HL-60 (cell line): ENCODE results near the gene ARHGAP40.

Source experiments
- DNase-seq, 2 experiments: peaks; one replicate each; pipeline ENCODE4 v3.0.0-alpha.2; 2010 to 2020; ENCODE audit warnings: low read depth in 1 of 2, low spot score in 1 of 2
- H3K27ac ChIP-seq: fragments of 250-450 bp; sonication (Bioruptor Pico); replicated peaks from 2 replicates; pipeline ENCODE4 v1.5.1; 2020; ENCODE audit warnings: mild to moderate bottlenecking, moderate library complexity
- H3K27me3 ChIP-seq: fragments of 250-450 bp; sonication (Bioruptor Pico); 2 replicates; pipeline ENCODE4 v1.5.1; 2021; ENCODE audit warnings: mild to moderate bottlenecking, moderate library complexity; ENCODE audit not compliant: insufficient read depth, poor library complexity, severe bottlenecking
- H3K4me3 ChIP-seq: replicated peaks from 2 replicates; pipeline ENCODE4 v1.5.1; 2011; ENCODE audit warnings: mild to moderate bottlenecking, control low read depth, low read length; ENCODE audit not compliant: insufficient read depth
- GABPA ChIP-seq: IDR thresholded peaks from 2 replicates; pipeline ENCODE4 v1.6.1; 2012; ENCODE audit warnings: low read depth
- POLR2AphosphoS5 ChIP-seq: IDR thresholded peaks from 2 replicates; pipeline ENCODE4 v1.6.1; 2012; ENCODE audit warnings: low read depth
- SPI1 ChIP-seq: IDR thresholded peaks from 2 replicates; pipeline ENCODE4 v1.6.1; 2012; ENCODE audit warnings: low read depth, mild to moderate bottlenecking, borderline replicate concordance
- TF ChIP-seq, protein P1 (sequence below): IDR thresholded peaks from 2 replicates; pipeline ENCODE4 v1.6.1; 2012; ENCODE audit warnings: low read depth; ENCODE audit not compliant: insufficient replicate concordance
- TF ChIP-seq, protein P2 (sequence below): IDR thresholded peaks from one replicate; pipeline ENCODE4 v1.5.1; 2011; ENCODE audit warnings: low read length, control low read depth, inconsistent platforms; ENCODE audit not compliant: insufficient read depth

The ARHGAP40 gene

DNA sequence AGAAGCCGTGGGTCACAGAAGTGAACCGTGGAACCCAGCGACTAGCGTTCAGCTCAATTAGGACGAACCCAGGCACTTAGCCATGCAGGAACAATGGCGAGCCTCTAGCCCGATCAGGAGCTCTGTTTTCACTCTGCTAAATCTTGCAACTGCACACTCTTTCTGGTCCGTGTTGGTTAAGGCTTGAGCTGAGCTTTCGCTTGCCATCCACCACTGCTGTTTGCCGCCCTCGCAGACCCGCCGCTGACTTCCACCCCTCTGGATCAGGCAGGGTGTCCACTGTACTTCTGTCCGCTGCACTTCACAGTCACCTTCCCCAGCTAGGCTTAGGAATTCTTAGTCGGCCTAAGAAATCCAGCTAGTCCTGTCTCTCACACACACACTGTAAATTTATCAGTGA is 96.9 kb downstream of the ARHGAP40 start:
- no peak overlapping the region for H3K4me3 ChIP-seq
- TF ChIP-seq POLR2AphosphoS5 (no peak), SPI1 (no peak), GABPA (no peak)
- TF ChIP-seq, protein P1, sequence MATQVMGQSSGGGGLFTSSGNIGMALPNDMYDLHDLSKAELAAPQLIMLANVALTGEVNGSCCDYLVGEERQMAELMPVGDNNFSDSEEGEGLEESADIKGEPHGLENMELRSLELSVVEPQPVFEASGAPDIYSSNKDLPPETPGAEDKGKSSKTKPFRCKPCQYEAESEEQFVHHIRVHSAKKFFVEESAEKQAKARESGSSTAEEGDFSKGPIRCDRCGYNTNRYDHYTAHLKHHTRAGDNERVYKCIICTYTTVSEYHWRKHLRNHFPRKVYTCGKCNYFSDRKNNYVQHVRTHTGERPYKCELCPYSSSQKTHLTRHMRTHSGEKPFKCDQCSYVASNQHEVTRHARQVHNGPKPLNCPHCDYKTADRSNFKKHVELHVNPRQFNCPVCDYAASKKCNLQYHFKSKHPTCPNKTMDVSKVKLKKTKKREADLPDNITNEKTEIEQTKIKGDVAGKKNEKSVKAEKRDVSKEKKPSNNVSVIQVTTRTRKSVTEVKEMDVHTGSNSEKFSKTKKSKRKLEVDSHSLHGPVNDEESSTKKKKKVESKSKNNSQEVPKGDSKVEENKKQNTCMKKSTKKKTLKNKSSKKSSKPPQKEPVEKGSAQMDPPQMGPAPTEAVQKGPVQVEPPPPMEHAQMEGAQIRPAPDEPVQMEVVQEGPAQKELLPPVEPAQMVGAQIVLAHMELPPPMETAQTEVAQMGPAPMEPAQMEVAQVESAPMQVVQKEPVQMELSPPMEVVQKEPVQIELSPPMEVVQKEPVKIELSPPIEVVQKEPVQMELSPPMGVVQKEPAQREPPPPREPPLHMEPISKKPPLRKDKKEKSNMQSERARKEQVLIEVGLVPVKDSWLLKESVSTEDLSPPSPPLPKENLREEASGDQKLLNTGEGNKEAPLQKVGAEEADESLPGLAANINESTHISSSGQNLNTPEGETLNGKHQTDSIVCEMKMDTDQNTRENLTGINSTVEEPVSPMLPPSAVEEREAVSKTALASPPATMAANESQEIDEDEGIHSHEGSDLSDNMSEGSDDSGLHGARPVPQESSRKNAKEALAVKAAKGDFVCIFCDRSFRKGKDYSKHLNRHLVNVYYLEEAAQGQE = no peak
- TF ChIP-seq, protein P2, sequence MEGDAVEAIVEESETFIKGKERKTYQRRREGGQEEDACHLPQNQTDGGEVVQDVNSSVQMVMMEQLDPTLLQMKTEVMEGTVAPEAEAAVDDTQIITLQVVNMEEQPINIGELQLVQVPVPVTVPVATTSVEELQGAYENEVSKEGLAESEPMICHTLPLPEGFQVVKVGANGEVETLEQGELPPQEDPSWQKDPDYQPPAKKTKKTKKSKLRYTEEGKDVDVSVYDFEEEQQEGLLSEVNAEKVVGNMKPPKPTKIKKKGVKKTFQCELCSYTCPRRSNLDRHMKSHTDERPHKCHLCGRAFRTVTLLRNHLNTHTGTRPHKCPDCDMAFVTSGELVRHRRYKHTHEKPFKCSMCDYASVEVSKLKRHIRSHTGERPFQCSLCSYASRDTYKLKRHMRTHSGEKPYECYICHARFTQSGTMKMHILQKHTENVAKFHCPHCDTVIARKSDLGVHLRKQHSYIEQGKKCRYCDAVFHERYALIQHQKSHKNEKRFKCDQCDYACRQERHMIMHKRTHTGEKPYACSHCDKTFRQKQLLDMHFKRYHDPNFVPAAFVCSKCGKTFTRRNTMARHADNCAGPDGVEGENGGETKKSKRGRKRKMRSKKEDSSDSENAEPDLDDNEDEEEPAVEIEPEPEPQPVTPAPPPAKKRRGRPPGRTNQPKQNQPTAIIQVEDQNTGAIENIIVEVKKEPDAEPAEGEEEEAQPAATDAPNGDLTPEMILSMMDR = no peak
- DNase-seq = no peak
- no peak overlapping the region for H3K27ac ChIP-seq
- H3K27me3 ChIP-seq = no peaks in the 10 kb centered on the region

- Histone ChIP-seq H3K27me3 (no peaks in the 10 kb centered on the region), H3K27ac (no peak overlapping the region), H3K4me3 (no peak overlapping the region)
- TF ChIP-seq GABPA (no peak), POLR2AphosphoS5 (no peak), SPI1 (no peak)
- TF ChIP-seq, protein P1 = no peak
- TF ChIP-seq, protein P2 = no peak
- no peak for DNase-seq
These were observed 98.5 kb downstream of the ARHGAP40 start for GRCh38 chr20:38700141-38700540.
